ENCODE data around the gene LILRA2. TPM values are rescaled to one million over a fixed set of nuclear protein-coding genes. Genes with fewer than 3 reads are reported as not detected.
"Not testable (repeated sequence)": the region's sequence is repeated elsewhere in the genome, so short reads cannot be mapped to it uniquely, and the experiment has no call there.

LILRA2 gene
- not detected in 2 replicates for total RNA-seq

DNA sequence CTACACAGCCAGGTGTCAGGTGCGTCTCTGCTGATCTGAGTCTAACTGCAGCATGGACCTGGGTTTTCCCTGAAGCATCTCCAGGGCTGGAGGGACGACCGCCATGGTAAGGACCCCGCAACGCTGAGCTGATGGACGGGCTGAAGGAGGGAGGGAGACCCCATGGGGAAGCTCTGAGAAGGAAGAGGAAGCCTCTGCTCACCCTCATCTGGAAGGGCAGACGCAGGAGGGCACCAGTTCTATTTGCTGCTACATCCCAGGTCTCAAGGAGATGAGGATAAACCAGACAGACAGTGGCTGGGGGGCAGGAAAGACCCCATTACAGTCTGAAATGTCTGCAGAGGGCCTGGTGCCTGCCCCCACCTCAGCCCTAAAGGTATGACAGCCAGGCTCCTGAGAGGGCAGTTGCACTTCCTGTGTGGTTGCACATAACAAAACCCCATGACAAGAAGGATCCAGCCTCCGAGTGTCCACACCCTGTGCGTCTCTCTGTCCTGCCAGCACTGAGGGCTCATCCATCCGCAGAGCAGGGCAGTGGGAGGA is at the start of gene LILRA2:
Gene LILRA2, plus strand, starts transcription at position 461 of the 543 bp plus-strand sequence. CDS start 89 bp downstream, outside the sequence.
- no peak for DNase-seq (ENCODE audit: low read depth)

DNA sequence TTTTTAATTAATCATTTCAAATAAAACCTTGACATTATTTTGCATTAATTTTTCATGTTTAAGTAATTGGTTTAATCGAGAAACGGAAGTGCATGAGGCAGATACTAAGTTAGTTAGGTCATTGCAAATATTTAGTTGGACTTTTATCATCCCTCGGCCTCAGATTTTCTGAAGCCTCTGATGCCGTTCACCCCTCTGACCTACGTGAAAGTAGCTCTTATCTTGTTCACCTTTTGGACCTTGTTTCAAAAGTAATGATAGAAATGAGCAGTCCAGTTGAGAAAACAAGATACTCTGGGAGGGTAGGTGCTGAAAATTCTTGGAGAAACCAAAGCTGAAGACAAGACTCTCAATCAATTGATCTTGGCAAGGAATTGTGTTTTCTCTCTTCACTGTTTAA is 48.0 kb upstream of the LILRA2 start:
- DNase-seq (ENCODE audit: low read depth), result no peak

DNA sequence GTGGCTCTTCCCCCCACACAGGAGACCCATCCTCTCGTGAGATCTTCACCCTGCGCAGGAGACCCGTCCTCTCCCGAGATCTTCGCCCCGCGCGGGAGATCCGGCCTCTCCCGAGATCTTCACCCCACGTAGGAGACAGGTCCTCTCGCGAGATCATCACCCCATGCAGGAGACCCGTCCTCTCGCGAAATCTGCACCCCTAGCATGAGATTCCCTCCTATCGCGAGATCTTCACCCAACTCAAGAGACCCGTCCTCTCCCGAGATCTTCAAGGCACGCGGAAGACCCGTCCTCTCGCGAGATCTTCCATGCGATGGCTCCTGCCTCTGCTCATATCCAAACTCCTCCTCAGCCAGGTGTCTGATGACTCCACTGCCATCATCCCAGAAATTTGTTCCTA is 46.6 kb upstream of the LILRA2 start:
- DNase-seq (ENCODE audit: low read depth), result no peak

DNA sequence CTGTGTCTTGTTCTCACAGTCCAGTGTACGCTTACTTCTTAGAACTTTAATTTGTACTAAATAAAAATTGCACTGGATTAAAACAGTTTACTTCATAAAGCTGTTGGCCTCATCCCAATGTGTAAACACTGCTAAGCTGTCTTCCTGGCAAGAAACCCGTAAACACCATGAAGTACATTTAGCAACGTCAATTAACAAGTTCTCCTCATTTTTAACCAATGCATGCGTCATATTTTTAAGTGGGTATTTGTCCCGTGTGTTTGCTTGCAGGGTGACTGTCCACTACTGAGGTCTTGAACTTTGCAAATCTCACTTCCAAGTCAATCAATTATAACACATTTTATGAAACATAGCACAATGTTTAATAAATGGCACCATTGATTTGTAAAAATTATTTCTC is 42.7 kb upstream of the LILRA2 start:
- no peak for DNase-seq (ENCODE audit: low read depth)

DNA sequence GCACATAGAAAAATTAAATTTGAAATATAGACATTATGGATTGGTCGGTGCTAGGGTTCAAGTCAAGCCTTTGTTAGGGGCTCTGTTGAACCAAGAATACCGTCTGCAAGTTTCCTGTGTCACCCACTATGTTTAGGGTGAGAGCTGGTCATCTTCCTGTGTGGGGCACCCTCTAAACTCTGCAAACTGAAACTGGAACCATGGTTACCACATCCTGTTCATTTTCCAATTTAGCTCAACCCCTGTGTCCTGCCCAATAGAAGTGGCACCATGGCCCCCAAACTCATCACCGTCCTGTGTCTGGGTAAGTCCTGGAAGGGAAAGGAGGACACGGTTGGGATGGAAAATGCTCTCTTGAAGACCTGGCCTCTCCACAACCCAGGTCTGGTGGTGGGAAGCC is 41.1 kb upstream of the LILRA2 start:
- DNase-seq (ENCODE audit: low read depth), result no peak

DNA sequence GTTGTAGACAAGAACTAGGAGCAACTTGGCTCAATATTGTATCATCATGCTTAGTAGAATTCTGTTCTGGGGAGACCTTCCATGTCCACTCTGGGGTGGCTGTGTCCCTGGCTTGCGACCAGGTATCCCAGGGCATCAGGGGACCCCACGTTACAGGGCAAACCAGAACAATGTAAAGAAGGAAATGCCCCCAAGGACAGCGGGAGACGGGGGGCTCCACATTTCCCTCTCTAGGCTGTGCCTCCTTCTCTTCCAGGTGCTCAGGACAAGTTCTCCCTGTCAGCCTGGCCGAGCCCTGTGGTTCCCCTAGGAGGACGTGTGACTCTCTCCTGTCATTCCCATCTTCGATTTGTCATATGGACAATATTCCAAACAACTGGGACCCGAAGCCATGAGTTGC is 40.1 kb upstream of the LILRA2 start:
- no peak for DNase-seq (ENCODE audit: low read depth)

DNA sequence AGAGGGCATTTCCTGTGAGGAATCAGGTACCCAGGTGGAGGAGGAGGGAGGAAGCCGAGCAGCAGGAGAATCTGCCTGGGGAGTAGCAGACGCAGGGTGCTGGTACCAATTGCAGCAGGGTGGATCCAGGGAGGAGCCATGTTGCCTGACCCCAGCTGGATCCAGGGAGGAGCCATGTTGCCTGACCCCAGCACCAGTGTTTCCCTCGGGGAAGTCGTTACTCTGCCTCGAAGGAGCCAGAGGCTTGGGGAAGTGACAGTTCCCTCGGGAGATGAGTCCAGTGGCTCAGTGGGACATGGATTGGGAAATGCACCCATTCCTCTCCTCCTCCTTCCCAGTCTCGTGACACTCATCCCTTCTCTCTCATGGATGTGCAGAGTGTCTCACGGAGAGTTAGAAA is 39.4 kb upstream of the LILRA2 start:
- no peak for DNase-seq (ENCODE audit: low read depth)

DNA sequence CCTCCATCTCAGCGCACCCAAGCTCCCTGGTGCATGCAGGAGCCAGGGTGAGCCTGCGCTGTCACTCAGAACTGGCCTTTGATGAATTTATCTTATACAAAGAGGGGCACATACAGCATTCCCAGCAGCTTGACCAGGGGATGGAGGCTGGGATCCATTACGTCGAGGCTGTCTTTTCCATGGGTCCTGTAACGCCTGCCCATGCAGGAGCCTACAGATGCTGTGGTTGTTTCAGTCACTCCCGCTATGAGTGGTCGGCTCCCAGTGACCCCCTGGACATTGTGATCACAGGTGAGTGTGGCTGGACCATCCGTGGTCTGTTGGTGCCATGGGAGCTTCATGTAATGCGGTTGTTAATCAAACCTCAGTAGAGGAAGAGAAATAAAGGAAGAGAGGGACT is 38.0 kb upstream of the LILRA2 start:
- DNase-seq (ENCODE audit: low read depth), result no peak

DNA sequence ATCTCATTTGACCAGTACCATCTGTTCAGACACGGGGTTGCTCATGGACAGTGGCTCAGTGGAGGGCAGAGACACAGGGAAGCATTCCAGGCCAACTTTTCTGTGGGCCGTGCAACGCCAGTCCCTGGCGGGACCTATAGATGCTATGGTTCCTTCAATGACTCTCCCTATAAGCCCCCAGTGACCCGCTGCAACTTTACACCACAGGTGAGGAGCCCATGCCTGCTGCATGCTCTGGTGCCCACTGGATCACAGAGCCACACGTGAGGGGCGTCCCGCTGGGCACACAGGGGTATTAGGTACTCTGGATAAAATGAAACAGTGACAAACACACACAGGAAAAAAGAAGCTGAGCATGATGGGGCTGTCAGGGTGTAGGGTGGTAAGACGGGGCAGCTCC is 36.6 kb upstream of the LILRA2 start:
- no peak for DNase-seq (ENCODE audit: low read depth)

DNA sequence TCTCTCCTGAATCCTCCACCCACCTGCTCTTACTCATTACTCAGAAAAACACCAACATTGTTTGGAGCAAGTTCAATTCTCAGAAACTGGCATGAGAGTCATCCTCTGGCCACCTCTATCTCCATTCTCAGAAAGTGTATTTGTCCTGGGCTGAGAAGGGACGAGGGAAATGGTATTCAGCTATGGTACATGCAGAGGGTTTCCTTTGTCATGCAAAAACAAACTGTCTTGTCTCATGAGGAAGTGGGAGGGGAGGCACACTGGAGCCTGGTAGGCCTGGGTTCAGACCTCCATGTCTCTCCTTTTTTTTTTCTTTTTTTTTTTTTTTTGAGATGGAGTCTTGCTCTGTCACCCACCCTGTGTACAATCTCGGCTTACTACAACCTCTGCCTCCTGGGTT is 31.9 kb upstream of the LILRA2 start:
- DNase-seq (ENCODE audit: low read depth), result no peak

DNA sequence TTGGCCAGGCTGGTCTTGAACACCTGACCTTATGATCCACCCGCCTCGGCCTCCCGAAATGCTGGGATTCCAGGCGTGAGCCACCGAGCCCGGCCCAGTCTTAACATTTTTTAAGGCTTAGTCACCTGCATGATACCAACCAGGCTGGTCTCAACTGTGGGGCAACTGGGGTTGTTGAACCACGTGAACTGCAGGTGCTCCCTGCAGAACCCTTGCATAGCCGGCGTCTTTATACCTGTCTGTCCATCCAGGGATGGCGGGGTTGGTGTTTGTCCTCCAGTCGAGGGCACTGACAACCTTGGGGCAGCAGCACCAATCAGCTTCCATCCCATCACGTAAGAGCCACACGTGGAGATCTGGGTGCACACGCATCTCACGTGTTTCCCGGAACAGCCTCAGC is 24.8 kb upstream of the LILRA2 start:
- no peak for DNase-seq (ENCODE audit: low read depth)

DNA sequence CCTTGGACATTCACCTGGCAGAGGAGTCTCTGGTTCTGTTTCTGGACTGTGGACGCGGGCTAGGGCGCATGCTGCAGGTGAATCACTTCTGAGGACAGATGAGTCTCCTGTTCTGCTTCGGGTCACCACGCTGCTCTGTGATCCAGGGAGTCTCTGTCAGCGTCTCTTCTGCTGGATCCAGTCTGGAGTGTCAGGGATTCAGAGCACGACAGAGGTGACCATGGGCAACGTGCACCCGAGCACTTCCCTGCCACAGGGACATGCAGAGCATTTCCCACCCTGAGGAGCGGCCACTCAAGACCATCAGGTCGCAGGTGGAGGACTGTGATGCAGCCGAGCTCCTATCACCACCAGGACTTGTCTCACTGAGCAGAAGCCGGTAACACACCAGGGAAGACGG is 24.4 kb upstream of the LILRA2 start:
- no peak for DNase-seq (ENCODE audit: low read depth)

DNA sequence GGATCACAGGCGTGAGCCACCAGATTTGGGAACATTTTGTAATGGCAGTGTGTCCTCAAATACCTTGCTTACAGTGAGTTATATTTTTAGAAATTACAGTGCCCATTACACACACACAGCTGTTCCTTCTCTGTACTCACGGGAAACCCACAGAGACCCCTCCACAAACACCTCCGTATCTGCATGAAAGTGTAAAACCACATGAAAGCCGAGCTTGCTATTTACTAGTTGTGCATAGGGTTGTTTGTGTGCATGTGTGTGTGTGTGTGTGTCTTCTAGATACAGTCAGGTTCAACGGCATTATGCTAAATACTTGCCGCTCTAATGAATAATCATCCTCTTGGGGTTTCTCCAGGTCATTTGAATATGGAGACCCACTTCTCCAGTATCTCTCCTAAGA is 22.3 kb upstream of the LILRA2 start:
- no peak for DNase-seq (ENCODE audit: low read depth)

DNA sequence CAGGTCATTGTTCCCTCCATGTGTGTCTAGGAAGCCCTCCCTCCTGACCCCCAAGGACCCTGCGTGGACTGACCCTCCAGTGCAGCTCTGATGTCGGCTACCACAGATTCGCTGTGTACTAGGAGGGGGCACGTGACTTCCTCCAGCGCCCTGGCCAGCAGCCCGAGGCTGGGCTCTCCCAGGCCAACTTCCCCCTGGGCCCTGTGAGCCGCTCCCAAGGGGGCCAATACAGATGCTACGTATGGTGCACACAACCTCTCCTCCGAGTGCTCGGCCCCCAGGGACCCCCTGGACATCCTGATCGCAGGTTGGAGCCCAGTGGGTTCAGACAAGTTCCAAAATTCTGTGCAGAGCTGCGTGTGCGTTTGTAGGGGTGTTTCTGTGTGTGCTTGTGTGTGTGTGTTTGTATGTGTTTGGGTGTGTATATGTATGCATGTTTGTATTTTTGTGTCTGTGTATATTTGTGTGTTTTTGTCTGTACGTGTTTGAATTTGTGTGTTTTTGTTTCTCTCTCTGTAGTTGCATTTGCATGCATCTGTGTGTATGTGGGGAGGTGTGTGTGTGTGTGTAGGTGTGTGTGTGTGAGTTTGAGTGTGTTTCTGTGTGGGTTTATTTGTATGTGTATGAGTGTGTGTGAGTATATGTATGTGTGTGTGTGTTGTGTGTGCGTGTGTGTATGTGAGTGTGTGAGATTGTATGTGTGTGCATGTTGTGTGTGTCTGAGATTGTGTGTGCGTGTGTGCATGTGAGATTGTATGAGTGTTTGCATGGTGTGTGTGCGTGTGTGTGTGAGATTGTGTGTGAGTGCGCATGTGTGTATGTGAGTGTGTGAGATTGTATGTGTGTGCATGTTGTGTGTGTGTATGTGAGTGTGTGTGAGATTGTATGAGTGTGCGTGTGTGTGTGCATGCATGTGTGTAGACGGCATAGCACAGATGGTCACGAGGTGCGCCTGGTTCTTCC is 21.4 kb upstream of the LILRA2 start:
- DNase-seq (ENCODE audit: low read depth), result no peak

DNA sequence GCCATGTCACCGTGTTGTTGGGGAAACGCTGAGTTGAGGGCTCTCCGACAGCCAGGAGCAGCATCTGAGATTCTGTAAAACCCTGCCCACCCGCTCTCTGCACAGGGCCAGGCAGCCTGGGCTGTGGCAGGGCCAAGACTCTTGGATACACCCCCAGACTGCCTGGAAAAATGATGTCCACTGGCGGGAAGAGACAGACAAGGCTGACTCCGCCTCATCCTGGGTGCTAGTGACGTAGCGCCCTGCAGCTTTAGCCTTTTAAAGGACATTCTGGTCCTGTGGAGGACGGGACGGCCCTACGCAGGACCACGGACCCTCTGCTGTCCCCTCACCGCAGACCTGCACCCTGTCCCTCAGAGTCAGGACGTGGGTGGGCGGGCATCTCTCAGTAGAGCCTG is 20.7 kb upstream of the LILRA2 start:
- no peak for DNase-seq (ENCODE audit: low read depth)

DNA sequence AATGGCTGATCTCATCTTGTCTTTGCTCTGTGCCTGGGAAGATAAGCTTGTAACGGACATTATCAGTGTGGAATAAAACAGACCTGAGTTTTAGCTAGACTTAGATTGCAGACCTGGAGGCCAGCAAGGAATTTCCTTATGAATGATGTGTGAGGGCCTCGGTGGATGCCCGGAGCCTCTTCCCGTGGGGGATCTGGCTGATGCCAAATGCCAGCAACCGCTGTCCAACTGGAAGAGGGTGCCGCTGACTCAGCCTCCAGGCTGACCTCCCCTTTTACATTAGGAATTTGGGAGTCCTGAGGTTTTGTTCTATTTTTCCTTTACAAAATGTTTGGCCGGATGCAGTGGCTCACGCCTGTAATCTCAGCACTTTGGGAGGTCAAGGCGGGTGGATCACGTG is 19.6 kb upstream of the LILRA2 start:
- DNase-seq (ENCODE audit: low read depth), result no peak

DNA sequence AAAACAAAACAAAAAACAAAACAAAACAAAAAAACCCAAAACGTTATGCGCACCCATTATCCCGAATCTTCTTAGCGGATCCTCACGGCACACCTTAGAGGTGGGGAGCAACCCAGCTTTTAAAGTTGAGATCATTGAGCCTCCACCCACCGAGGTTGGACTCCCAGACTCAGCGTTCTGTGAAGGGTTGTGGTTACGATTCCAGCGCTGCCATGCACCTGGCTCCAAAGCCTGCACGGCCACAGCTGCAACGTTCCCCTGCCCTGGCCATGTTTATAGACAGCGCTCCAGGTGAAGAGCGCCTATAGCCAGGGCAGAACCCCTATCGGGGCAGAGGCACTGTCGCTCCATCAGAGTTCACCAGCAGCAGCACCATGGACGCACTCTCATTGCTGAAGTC is 18.7 kb upstream of the LILRA2 start:
- DNase-seq (ENCODE audit: low read depth), result no peak

DNA sequence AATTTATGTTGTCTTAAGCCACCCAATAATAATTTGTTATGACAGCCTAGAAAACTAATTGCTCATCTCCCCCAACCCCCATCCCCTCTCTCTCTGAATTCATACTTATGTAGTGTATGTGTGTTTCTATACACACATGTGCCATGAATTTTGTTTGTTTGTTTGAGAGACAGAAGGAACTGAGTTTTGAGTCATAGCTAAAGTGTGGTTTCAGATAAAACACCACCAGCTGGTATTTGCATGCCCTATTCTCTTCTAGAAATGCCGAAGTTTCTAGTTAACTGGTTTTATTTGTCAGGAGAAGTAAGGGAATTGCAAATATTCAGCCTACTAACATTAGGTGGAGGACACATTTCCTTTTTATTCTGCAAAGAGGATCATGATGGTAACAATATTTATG is 17.4 kb upstream of the LILRA2 start:
- DNase-seq (ENCODE audit: low read depth), result no peak

DNA sequence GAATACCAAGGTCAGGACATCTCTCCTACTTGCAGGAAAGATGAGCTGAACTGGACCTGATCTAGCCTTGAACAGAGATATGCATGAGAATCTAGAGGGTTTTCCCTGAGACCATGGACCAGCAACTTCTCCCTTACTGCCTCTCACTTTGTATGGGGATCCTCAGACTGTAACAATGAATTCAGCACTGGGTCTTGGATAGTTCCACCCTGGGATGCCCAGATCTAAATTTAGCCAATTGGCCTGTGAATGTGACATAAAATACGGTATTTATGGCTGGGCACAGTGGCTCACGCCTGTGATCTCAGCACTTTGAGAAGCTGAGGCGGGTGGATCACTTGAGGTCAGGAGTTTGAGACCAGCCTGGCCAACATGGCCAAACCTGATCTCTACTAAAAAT is 15.3 kb upstream of the LILRA2 start:
- DNase-seq (ENCODE audit: low read depth), result no peak

DNA sequence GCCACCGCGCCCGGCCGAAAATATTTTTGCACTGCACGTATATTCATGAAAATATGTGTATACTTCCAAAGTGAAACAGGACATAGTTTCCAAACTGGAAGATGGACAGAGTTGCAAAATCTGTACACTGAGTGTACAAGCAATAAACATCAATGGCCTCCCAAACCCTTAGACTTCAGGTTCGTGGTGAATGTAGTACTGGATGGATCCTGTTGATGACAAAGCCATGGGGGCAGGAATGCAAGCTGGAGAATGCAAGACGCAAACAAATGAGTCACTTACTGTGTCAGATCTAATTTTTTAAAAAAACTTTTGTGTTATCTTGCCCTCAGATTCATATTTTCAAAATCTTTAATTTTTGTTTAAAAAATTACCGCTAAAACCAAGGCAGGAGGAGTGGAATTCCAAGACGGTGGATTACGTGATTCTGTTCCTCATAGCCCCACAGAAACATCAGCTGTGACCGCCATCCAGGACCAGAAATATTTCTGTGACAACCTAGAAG is 12.7 kb upstream of the LILRA2 start:
- no peak for DNase-seq (ENCODE audit: low read depth)

DNA sequence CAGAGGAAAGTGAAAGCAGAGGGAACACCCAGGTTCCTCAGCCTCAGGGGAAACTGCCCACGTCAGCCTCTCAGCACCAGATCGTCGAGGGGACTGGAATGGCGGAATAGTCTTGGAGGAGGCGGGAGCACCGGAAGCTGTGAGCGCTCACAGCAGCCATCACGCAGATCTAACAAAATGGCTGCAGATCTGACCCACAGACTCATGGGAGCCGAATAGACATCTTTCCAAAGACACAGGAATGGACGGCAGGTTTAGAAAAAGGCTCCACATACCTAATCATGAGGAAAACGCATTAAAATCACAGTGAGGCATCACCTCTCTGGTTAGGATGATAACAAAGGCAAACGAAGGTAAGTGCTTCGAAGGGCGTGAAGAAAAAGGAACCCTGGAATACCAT is 11.8 kb upstream of the LILRA2 start:
- no peak for DNase-seq (ENCODE audit: low read depth)

DNA sequence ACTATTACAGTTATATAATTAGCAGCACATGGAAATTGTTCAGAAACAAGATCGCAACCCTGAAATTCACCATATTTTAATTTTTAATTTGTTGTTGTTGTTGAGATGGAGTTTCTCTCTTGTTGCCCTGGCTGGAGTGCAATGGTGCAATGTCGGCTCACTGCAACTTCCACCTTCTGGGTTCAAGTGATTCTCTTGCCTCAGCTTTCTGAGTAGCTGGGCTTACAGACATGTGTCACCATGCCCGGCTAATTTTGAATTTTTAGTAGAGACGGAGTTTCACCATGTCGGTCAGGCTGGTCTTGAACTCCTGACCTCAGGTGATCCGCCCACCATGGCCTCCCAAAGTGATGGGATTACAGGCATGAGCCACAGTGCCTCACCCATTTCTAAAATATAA is 10.4 kb upstream of the LILRA2 start:
- not testable (repeated sequence) for DNase-seq (ENCODE audit: low read depth)

DNA sequence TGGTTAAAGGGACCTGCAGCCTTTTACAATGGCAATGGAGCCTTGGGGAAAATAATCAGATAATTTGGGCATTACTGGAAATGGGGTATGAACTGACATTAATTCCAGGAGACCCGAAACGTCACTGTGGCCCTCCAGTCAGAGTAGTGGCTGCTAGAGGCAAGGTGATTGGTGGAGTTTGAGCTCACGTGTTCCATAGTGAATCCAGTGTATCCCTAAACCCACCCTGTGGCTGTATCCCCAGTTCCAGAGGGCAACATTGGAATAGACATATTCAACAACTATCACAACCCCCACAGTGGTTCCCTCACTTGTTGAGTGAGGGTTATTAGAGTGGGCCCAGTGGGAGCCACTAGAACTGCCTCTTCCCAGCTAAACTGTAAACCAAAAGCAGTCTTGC is 3.3 kb upstream of the LILRA2 start:
- DNase-seq (ENCODE audit: low read depth), result no peak
